Colonic mucosa (tissue), 4 donors: ENCODE measurements around the gene TTC28. TPM values are rescaled to one million over a fixed set of nuclear protein-coding genes. Genes with fewer than 3 reads are reported as not detected.
"Not testable (repeated sequence)": the region's sequence is repeated elsewhere in the genome, so short reads cannot be mapped to it uniquely, and the experiment has no call there.

Experiments
- DNase-seq: peaks from one replicate; pipeline ENCODE4 v3.0.0-alpha.2; 2020
- H3K27ac ChIP-seq: fragments of 200-600 bp; one replicate; pipeline ENCODE4 v1.8.0; 2021
- H3K27me3 ChIP-seq: fragments of 200-600 bp; one replicate; pipeline ENCODE4 v1.8.0; 2021
- H3K36me3 ChIP-seq: fragments of 200-600 bp; one replicate; pipeline ENCODE4 v1.8.0; 2021
- H3K4me1 ChIP-seq: fragments of 200-600 bp; one replicate; pipeline ENCODE4 v1.8.0; 2021; ENCODE audit warnings: mild to moderate bottlenecking
- H3K4me3 ChIP-seq: fragments of 200-600 bp; one replicate; pipeline ENCODE4 v1.8.0; 2021
- H3K9ac ChIP-seq, 2 donors: one replicate each; pipeline ENCODE4 v1.7.0; 2013; ENCODE audit warnings: control low read depth in 2 of 2, low read depth in 2 of 2, low read length in 2 of 2
- H3K9me3 ChIP-seq: fragments of 200-600 bp; one replicate; pipeline ENCODE4 v1.8.0; 2021
- intact Hi-C: fragments of 100-400 bp; cut with DNase I; formaldehyde crosslinking; loops from one replicate; pipeline ENCODE4 v1.14.1; 2022
- total RNA-seq, 2 donors: library from RNA; stranded (reverse); fragmentation: NEBNext Ultra II Directional in 1 of 2; extraction: Animal tissue kit (Norgen Biotek cat#: 25700) in 1 of 2; gene quantifications; one replicate each; pipeline ENCODE4 v1.2.1, GENCODE V29; 2021
- TF ChIP-seq, protein P1 (sequence below): fragments of 200-600 bp; IDR thresholded peaks from one replicate; pipeline ENCODE4 v1.8.0; 2022; ENCODE audit warnings: antibody characterized with exemption, mild to moderate bottlenecking
- donor health status: healthy.
- donor health status: DM: no; HTN: no; CAD: no.
- donor health status: DM: no; HTN: no; CAD: no.

Gene TTC28
- total RNA-seq, 2 donors from 2014 or later, result 6.6 to 9.2 TPM

DNA sequence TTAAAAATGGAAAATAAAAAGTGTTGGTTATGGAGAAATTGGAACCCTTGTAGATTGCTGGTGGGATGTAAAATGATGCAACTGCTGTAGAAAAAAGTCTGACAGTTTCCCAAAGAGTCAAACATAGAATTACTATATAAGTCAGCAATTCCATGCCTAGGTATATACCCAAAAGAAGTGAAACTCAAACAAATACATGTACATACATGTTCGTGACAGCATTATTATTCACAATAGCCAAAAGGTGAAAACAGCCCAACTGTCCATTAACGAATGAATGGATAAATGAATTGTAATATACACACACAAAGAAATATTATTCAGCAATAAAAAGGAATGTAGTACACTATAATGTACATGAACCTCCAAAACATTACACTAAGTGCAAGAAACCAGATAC, 116.0 kb downstream of the TTC28 start:
- intact Hi-C loops, result no loop called here
- Histone ChIP-seq H3K27ac (no peak overlapping the region), H3K9me3 (no peaks in the 10 kb centered on the region), H3K27me3 (no peaks in the 10 kb centered on the region), H3K4me3 (no peak overlapping the region), H3K36me3 (no peaks in the 10 kb centered on the region), H3K9ac (no peak overlapping the region), H3K4me1 (no peaks in the 10 kb centered on the region)
- TF ChIP-seq, protein P1, sequence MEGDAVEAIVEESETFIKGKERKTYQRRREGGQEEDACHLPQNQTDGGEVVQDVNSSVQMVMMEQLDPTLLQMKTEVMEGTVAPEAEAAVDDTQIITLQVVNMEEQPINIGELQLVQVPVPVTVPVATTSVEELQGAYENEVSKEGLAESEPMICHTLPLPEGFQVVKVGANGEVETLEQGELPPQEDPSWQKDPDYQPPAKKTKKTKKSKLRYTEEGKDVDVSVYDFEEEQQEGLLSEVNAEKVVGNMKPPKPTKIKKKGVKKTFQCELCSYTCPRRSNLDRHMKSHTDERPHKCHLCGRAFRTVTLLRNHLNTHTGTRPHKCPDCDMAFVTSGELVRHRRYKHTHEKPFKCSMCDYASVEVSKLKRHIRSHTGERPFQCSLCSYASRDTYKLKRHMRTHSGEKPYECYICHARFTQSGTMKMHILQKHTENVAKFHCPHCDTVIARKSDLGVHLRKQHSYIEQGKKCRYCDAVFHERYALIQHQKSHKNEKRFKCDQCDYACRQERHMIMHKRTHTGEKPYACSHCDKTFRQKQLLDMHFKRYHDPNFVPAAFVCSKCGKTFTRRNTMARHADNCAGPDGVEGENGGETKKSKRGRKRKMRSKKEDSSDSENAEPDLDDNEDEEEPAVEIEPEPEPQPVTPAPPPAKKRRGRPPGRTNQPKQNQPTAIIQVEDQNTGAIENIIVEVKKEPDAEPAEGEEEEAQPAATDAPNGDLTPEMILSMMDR, result no peak
- no peak for DNase-seq

DNA sequence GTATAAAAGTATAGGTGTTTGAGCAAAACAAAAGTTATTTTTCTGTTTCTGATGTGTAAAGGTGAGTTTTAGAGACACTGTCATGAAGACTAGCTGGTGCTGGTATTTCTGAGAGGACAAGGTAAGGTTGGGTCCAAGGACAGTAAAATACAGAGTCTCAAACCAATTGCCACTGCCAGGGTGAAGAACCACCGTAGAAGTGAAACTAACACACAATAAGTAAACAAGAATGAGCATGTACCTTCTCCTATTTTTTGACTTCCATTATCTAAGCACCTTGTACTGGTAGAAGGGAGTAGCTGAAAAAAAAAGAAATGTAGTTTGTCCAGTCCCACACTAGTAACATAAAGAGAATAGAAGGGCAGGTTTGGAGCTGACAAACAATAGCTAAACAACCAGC, 117.3 kb downstream of the TTC28 start:
- H3K9me3 ChIP-seq, result no peaks in the 10 kb centered on the region
- H3K36me3 ChIP-seq, result no peaks in the 10 kb centered on the region
- intact Hi-C loops, result no loop called here
- no peak overlapping the region for H3K9ac ChIP-seq
- DNase-seq, result no peak
- H3K27me3 ChIP-seq, result no peaks in the 10 kb centered on the region
- TF ChIP-seq, protein P1, result no peak
- H3K27ac ChIP-seq, result no peak overlapping the region
- H3K4me1 ChIP-seq, result no peaks in the 10 kb centered on the region
- no peak overlapping the region for H3K4me3 ChIP-seq

DNA sequence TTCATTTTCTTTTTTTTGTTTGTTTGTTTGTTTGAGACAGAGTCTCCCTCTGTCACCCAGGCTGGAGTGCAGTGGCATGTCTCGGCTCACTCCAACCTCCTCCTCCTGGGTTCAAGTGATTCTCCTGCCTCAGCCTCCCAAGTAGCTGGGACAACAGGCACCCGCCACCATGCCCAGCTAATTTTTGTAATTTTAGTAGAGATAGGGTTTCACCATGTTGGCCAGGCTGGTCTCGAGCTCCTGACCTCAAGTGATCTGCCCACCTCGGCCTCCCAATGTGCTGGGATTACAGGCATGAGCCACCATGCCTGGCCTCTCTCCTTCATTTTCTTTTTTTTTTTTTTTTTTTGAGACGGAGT, 118.9 kb downstream of the TTC28 start:
- intact Hi-C loops, DNase-seq, H3K4me3 ChIP-seq, H3K27ac ChIP-seq, H3K27me3 ChIP-seq, H3K36me3 ChIP-seq, H3K4me1 ChIP-seq, H3K9me3 ChIP-seq, H3K9ac ChIP-seq: not testable (repeated sequence)

DNA sequence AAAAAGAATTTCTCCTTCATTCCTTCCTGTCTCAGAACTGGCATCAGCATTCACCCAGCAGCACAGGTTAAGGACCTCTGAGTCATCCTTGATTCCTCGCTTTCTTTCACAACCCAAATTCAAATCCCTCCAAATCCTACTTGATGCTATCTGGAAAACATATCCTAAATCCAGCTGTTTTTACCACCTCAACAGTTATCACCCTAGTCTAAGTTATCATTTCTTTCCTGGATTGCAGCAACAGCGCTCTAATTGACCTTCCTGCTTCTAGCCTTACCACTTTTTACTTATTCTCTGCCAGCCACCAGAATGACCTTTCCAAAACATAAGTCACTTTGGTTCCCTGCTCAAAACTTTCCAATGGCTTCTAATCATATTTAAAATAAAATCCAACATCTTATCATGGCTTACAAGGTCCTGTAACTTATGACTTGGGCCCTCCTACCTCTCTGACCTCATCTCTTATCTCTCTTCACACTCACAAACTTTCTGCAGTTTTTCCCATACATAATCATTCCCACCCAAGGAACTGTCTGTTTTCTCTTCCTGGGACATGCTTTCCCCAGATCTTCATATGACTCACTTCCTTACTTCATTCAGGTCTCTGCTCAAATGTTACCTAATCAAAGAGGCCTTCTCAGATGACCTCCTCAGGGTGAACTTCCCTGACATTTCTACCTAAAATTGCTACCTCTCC, 119.4 kb downstream of the TTC28 start:
- Histone ChIP-seq H3K4me1 (no peaks in the 10 kb centered on the region), H3K27me3 (no peaks in the 10 kb centered on the region), H3K27ac (no peak overlapping the region), H3K36me3 (no peaks in the 10 kb centered on the region), H3K9ac (no peak overlapping the region), H3K9me3 (no peaks in the 10 kb centered on the region), H3K4me3 (no peak overlapping the region)
- TF ChIP-seq, protein P1, result no peak
- intact Hi-C loops, result no loop called here
- no peak for DNase-seq

DNA sequence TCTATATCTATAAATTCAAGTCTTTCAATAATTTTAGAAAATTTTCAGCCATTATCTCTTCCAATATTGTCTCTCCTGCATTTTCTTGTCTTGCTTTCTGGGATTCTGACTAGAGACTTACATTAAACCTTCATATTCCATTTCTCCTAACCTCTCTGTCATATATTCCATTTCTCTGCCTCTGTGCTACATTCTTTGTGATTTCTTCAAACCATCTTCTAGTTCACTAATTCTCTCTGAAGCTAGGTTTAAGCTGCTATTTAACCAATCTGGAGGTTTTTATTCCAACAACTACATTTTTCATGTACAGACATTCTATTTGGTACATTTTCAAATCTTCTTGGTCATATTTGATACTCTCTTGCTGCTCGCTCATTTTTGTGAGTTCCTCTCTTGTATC, 122.5 kb downstream of the TTC28 start:
- DNase-seq, result no peak
- intact Hi-C loops, result loop anchor here (10.0 kb wide), 1 partner anchor 62 kb away; no protein-coding TSS in a partner anchor
- TF ChIP-seq, protein P1, result no peak
- no peak overlapping the region for H3K4me3 ChIP-seq
- H3K9me3 ChIP-seq, result no peaks in the 10 kb centered on the region
- H3K27ac ChIP-seq, result no peak overlapping the region
- H3K4me1 ChIP-seq, result no peaks in the 10 kb centered on the region
- H3K27me3 ChIP-seq, result no peaks in the 10 kb centered on the region
- H3K9ac ChIP-seq, result no peak overlapping the region
- H3K36me3 ChIP-seq, result no peaks in the 10 kb centered on the region

DNA sequence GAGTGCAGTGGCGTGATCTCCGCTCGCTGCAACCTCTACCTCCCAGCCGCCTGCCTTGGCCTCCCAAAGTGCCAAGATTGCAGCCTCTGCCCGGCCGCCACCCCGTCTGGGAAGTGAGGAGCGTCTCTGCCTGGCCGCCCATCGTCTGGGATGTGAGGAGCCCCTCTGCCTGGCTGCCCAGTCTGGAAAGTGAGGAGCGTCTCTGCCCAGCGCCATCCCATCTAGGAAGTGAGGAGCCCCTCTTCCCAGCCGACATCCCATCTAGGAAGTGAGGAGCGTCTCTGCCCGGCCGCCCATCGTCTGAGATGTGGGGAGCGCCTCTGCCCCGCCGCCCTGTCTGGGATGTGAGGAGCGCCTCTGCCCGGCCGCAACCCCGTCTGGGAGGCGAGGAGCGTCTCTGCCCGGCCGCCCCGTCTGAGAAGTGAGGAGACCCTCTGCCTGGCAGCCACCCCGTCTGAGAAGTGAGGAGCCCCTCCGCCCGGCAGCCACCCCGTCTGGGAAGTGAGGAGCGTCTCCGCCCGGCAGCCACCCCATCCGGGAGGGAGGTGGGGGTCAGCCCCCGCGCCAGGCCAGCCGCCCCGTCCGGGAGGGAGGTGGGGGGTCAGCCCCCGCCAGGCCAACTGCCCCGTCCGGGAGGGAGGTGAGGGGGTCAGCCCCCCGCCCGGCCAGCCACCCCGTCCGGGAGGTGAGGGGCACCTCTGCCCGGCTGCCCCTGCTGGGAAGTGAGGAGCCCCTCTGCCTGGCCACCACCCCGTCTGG, 126.4 kb downstream of the TTC28 start:
- H3K27me3 ChIP-seq, H3K9ac ChIP-seq, H3K4me3 ChIP-seq, H3K36me3 ChIP-seq, H3K27ac ChIP-seq, DNase-seq, H3K4me1 ChIP-seq, H3K9me3 ChIP-seq: not testable (repeated sequence)
- intact Hi-C loops, result loop anchor here (10.0 kb wide), 1 partner anchor 58 kb away; no protein-coding TSS in a partner anchor
